Gastrocnemius medialis (tissue), 4 donors: ENCODE measurements around the gene CC2D2A. TPM values are rescaled to one million over a fixed set of nuclear protein-coding genes. Genes with fewer than 3 reads are reported as not detected.

Experiments
- ATAC-seq, 2 donors: fragments of 150-250 bp; one replicate each; pipeline ENCODE4 v1.9.1; 2016
- DNase-seq, 2 donors: peaks; one replicate each; pipeline ENCODE4 v3.0.0-alpha.2; 2019
- H3K27ac ChIP-seq, 4 donors: fragments of 200-600 bp; sonication (generic); 1 replicate in 1 of 4; 2 replicates in 3 of 4; pipeline ENCODE4 v1.5.1; 2016 to 2018; ENCODE audit warnings: mild to moderate bottlenecking in 2 of 4, moderate library complexity in 1 of 4
- H3K27me3 ChIP-seq, 3 donors: fragments of 200-600 bp; sonication (generic) in 2 of 3; 1 replicate in 1 of 3; 2 replicates in 2 of 3; pipeline versions ENCODE4 v1.5.1 to v1.6.0; 2016 to 2019; ENCODE audit warnings: mild to moderate bottlenecking in 1 of 3, moderate library complexity in 1 of 3
- H3K36me3 ChIP-seq, 2 donors: fragments of 200-600 bp; sonication (generic) in 1 of 2; one replicate each; pipeline ENCODE4 v1.5.1; 2017 to 2018
- H3K4me1 ChIP-seq, 2 donors: fragments of 200-600 bp; sonication (generic) in 1 of 2; one replicate each; pipeline ENCODE4 v1.5.1; 2016 to 2017; ENCODE audit warnings: mild to moderate bottlenecking in 2 of 2
- H3K4me3 ChIP-seq, 4 donors: fragments of 200-600 bp; sonication (generic) in 3 of 4; 1 replicate in 1 of 4; 2 replicates in 3 of 4; pipeline ENCODE4 v1.5.1; 2016 to 2019; ENCODE audit warnings: mild to moderate bottlenecking in 2 of 4
- H3K9me3 ChIP-seq, 3 donors: fragments of 200-600 bp; sonication (generic) in 2 of 3; 1 replicate in 1 of 3; 2 replicates in 2 of 3; pipeline ENCODE4 v1.5.1; 2016 to 2019
- POLR2A ChIP-seq, 2 donors: fragments of 450-650 bp; IDR thresholded peaks; one replicate each; pipeline ENCODE4 v1.6.1; 2017; ENCODE audit warnings: antibody characterized with exemption in 2 of 2, mild to moderate bottlenecking in 2 of 2, moderate library complexity in 2 of 2
- in situ Hi-C, 4 donors: fragments of 200-750 bp; cut with MboI; loops; one replicate each; pipeline versions ENCODE4 v1.15.0 to v1.8.0; 2017; ENCODE audit warnings: low sequenced_read_pairs in 4 of 4
- intact Hi-C: fragments of 100-400 bp; cut with DNase I; formaldehyde crosslinking; loops from one replicate; pipeline ENCODE4 v1.15.1; 2023; ENCODE audit warnings: low total_unique reads
- total RNA-seq, 4 donors: library from RNA; depleted of rRNA; stranded (reverse); fragments of >200 nt; gene quantifications; one replicate each; pipeline versions ENCODE4 v1.1.0 to v1.2.3, GENCODE V29; 2016
- TF ChIP-seq, protein P1 (sequence below), 5 experiments: fragments of 450-650 bp in 3 of 5; fragments of 200-600 bp in 2 of 5; sonication (generic) in 2 of 5; IDR thresholded peaks in 4 of 5; conservative IDR thresholded peaks in 1 of 5; 1 replicate in 4 of 5; 2 replicates in 1 of 5; pipeline ENCODE4 v1.5.1; 2016 to 2019; ENCODE audit warnings: antibody characterized with exemption in 5 of 5, mild to moderate bottlenecking in 3 of 5, moderate library complexity in 3 of 5

The CC2D2A gene
- total RNA-seq, 4 donors from 2014 or later, result 1.1 to 4.0 (median 2.9) TPM

DNA sequence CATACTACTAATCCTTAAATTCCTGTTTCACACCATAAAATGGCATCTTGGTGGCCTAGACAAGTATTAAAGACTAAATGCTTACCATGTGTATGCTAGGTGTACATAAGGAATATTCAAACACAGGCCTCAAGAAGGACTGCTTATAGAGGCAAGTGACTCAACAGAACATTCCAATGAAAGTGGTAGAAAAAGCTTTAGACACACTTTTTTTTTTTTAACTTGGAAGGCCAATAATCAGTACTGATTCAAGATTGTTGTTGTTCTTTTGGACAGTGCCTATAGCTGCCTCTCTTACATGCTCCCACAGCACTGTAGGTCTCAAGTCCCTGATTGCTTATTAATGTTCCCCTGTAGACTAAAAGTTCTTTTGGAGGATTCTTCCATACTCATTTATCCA, 107.8 kb downstream of the CC2D2A start:
- ATAC-seq (no peak), DNase-seq (no peak)
- H3K9me3 ChIP-seq, result no peaks in the 10 kb centered on the region
- intact Hi-C loops, result no loop called here
- in situ Hi-C loops, result no loop called here
- H3K4me1 ChIP-seq, result peaks cover 0 to 2% of the 10 kb centered on the region in 2 donors
- no peaks in the 10 kb centered on the region for H3K36me3 ChIP-seq
- no peak overlapping the region for H3K4me3 ChIP-seq
- no peaks in the 10 kb centered on the region for H3K27me3 ChIP-seq
- TF ChIP-seq POLR2A (IDR thresholded peaks at IDR 0.05), result no peak
- TF ChIP-seq, protein P1, sequence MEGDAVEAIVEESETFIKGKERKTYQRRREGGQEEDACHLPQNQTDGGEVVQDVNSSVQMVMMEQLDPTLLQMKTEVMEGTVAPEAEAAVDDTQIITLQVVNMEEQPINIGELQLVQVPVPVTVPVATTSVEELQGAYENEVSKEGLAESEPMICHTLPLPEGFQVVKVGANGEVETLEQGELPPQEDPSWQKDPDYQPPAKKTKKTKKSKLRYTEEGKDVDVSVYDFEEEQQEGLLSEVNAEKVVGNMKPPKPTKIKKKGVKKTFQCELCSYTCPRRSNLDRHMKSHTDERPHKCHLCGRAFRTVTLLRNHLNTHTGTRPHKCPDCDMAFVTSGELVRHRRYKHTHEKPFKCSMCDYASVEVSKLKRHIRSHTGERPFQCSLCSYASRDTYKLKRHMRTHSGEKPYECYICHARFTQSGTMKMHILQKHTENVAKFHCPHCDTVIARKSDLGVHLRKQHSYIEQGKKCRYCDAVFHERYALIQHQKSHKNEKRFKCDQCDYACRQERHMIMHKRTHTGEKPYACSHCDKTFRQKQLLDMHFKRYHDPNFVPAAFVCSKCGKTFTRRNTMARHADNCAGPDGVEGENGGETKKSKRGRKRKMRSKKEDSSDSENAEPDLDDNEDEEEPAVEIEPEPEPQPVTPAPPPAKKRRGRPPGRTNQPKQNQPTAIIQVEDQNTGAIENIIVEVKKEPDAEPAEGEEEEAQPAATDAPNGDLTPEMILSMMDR (IDR thresholded peaks at IDR 0.05 in 4 of 5, conservative IDR thresholded peaks at IDR 0.05 in 1 of 5), result no peak
- no peak overlapping the region for H3K27ac ChIP-seq

DNA sequence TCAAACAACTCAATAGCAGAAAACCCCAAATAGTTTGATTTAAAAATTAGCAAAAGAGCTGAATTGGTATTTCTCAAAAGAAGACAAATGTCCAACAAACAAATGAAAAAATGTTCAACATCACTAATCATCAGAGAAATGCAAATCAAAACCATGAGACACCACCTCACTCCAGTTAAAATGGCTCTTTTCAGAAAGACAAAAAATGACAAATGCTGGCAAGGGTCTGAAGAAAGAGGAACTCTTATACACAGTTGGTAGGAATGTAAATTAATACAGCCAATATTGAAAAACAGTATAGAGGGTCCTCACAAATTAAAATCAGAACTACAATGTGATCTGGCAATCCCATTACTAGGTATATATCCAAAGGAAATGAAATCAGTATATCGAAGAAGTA, 115.1 kb downstream of the CC2D2A start:
- Histone ChIP-seq H3K9me3 (no peaks in the 10 kb centered on the region), H3K36me3 (no peaks in the 10 kb centered on the region), H3K27me3 (no peaks in the 10 kb centered on the region), H3K27ac (peak overlapping the region in 1 of 4 donors; percentile 65), H3K4me3 (no peak overlapping the region), H3K4me1 (peaks cover 7 to 36% of the 10 kb centered on the region in 2 donors)
- ATAC-seq (no peak), DNase-seq (no peak)
- TF ChIP-seq, protein P1 (IDR thresholded peaks at IDR 0.05 in 4 of 5, conservative IDR thresholded peaks at IDR 0.05 in 1 of 5), result no peak
- no peak for TF ChIP-seq POLR2A (IDR thresholded peaks at IDR 0.05)
- intact Hi-C loops, result no loop called here
- in situ Hi-C loops, result no loop called here

DNA sequence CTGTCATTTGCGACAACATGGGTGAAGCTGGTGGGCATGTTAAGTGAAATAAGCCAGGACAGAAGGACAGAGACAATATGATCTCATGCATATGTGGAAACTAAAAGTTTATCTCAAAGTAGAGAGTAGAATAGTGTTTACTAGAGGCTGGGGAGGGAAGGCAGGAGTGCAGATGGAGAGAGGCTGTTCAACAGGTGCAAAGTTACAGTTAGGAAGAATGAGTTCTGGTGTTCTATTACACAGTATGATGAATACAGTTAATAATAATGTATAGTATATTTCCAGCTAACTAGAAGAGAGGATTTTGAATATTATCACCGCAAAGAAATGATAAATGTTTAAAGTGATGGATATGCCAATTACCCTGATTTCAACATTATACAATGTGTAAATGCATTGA, 115.6 kb downstream of the CC2D2A start:
- no peak for TF ChIP-seq POLR2A (IDR thresholded peaks at IDR 0.05)
- TF ChIP-seq, protein P1 (IDR thresholded peaks at IDR 0.05 in 4 of 5, conservative IDR thresholded peaks at IDR 0.05 in 1 of 5), result no peak
- in situ Hi-C loops, result no loop called here
- ATAC-seq (peak; percentile 34 to 55), DNase-seq (no peak)
- H3K9me3 ChIP-seq, result no peaks in the 10 kb centered on the region
- H3K27ac ChIP-seq, result peak overlapping the region in 2 of 4 donors; percentile 65 to 78
- no peaks in the 10 kb centered on the region for H3K36me3 ChIP-seq
- no peak overlapping the region for H3K4me3 ChIP-seq
- H3K27me3 ChIP-seq, result no peaks in the 10 kb centered on the region
- intact Hi-C loops, result no loop called here
- H3K4me1 ChIP-seq, result peaks cover 7 to 36% of the 10 kb centered on the region in 2 donors

DNA sequence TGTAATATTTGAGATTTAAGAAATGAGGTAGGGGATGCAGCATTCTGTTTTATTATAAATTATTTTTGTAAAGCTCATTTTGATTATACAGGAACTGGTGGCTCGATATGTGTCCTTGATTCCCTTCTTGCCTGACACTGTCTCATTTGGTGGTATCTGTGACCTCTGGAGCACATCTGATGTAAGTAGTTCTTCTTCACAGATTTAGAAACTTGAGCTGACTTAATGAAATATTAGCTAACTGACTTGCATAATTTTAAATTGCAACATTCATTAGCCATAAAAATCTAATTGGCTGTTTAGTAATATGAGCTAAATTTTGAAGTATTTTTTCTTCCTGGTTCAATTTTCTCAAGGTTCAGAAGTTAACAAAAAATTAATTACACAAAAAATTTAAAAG, 116.4 kb downstream of the CC2D2A start:
- no peaks in the 10 kb centered on the region for H3K9me3 ChIP-seq
- no peak overlapping the region for H3K4me3 ChIP-seq
- ATAC-seq (peak; percentile 67 to 74), DNase-seq (no peak)
- H3K36me3 ChIP-seq, result no peaks in the 10 kb centered on the region
- intact Hi-C loops (no loop called here), in situ Hi-C loops (no loop called here)
- peak overlapping the region in 3 of 4 donors; percentile 16 to 78 (median 65) for H3K27ac ChIP-seq
- H3K27me3 ChIP-seq, result no peaks in the 10 kb centered on the region
- peaks cover 7 to 36% of the 10 kb centered on the region in 2 donors for H3K4me1 ChIP-seq
- TF ChIP-seq, protein P1 (IDR thresholded peaks at IDR 0.05 in 4 of 5, conservative IDR thresholded peaks at IDR 0.05 in 1 of 5), result no peak
- TF ChIP-seq POLR2A (IDR thresholded peaks at IDR 0.05), result no peak

DNA sequence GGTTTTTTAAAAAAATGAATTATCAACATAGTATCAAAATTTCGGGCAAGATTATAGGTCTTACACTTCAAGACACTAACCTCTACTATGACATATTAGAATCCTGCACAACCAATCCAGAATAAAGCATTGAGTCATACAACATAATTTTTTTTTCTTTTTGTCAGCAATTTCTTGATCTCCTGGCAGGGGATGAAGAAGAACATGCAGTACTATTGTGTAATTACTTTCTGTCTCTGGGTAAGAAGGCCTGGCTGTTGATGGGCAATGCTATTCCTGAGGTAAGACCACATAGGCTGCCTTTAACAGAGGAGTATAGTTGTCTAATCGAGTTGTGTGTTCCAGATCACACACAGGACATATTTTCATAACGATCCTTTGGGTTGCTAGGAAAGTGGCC, 118.0 kb downstream of the CC2D2A start:
- Histone ChIP-seq H3K27me3 (no peaks in the 10 kb centered on the region), H3K4me1 (peaks cover 15 to 45% of the 10 kb centered on the region in 2 donors), H3K4me3 (no peak overlapping the region), H3K9me3 (no peaks in the 10 kb centered on the region), H3K27ac (peak overlapping the region in 3 of 4 donors; percentile 60 to 78 (median 65)), H3K36me3 (no peaks in the 10 kb centered on the region)
- TF ChIP-seq, protein P1 (IDR thresholded peaks at IDR 0.05 in 4 of 5, conservative IDR thresholded peaks at IDR 0.05 in 1 of 5), result no peak
- TF ChIP-seq POLR2A (IDR thresholded peaks at IDR 0.05), result no peak
- in situ Hi-C loops, result no loop called here
- ATAC-seq (peak; percentile 93 to 94), DNase-seq (peak; percentile 15 to 51)
- intact Hi-C loops, result no loop called here
